ENCODE data around the gene EYA4.
"Not testable (repeated sequence)": the region's sequence is repeated elsewhere in the genome, so short reads cannot be mapped to it uniquely, and the experiment has no call there.

Gene EYA4

DNA sequence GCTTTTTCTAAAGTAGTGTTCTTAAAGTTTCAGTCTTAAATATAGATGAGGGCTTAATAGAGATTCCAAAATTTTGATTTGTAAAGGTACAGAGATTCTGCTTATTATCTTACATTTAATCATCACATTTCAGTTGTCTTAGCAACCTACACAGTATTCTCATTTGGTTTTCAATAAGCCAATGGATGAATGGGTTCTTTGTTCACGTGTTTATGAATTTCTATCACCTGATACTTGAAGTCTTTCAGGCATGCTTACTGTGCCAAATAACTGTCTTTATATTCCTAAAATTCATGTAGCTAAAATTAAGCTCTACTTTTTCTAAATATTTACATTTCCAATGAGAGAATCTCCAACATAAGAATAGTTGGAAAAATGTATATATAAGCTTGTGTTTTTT, 152.7 kb downstream of the EYA4 start:
- no peak overlapping the region for H3K9ac ChIP-seq (ENCODE audit: low read depth, low read length)
- no peaks in the 10 kb centered on the region for H3K9me3 ChIP-seq (ENCODE audit: control insufficient read depth, insufficient read depth, low read length)
- H3K4me3 ChIP-seq (ENCODE audit: low read depth, low read length) = no peak overlapping the region
- H3K27me3 ChIP-seq (ENCODE audit: control insufficient read depth, insufficient read depth, low read length) = no peaks in the 10 kb centered on the region
- no peaks in the 10 kb centered on the region for H3K36me3 ChIP-seq (ENCODE audit: control insufficient read depth, insufficient read depth, low read length)
- peaks cover 4% of the 10 kb centered on the region for H3K4me1 ChIP-seq (ENCODE audit: control insufficient read depth, insufficient read depth, low read length)

GRCh38 chr6:133394630-133395029, 153.5 kb downstream of the EYA4 start:
- Histone ChIP-seq H3K9ac (ENCODE audit: low read depth, low read length) (no peak overlapping the region), H3K9me3 (ENCODE audit: control insufficient read depth, insufficient read depth, low read length) (no peaks in the 10 kb centered on the region), H3K4me3 (ENCODE audit: low read depth, low read length) (no peak overlapping the region), H3K4me1 (ENCODE audit: control insufficient read depth, insufficient read depth, low read length) (peaks cover 4% of the 10 kb centered on the region), H3K36me3 (ENCODE audit: control insufficient read depth, insufficient read depth, low read length) (no peaks in the 10 kb centered on the region), H3K27me3 (ENCODE audit: control insufficient read depth, insufficient read depth, low read length) (no peaks in the 10 kb centered on the region)

- Histone ChIP-seq H3K9me3 (ENCODE audit: control insufficient read depth, insufficient read depth, low read length) (no peaks in the 10 kb centered on the region), H3K36me3 (ENCODE audit: control insufficient read depth, insufficient read depth, low read length) (no peaks in the 10 kb centered on the region), H3K27me3 (ENCODE audit: control insufficient read depth, insufficient read depth, low read length) (no peaks in the 10 kb centered on the region), H3K4me1 (ENCODE audit: control insufficient read depth, insufficient read depth, low read length) (peaks cover 4% of the 10 kb centered on the region), H3K4me3 (ENCODE audit: low read depth, low read length) (no peak overlapping the region), H3K9ac (ENCODE audit: low read depth, low read length) (no peak overlapping the region)
Observed at GRCh38 chr6:133396233-133396983, 155.3 kb downstream of the EYA4 start.

- H3K9me3 ChIP-seq (ENCODE audit: control insufficient read depth, insufficient read depth, low read length) = no peaks in the 10 kb centered on the region
- H3K4me3 ChIP-seq (ENCODE audit: low read depth, low read length) = no peak overlapping the region
- no peaks in the 10 kb centered on the region for H3K4me1 ChIP-seq (ENCODE audit: control insufficient read depth, insufficient read depth, low read length)
- no peaks in the 10 kb centered on the region for H3K27me3 ChIP-seq (ENCODE audit: control insufficient read depth, insufficient read depth, low read length)
- H3K36me3 ChIP-seq (ENCODE audit: control insufficient read depth, insufficient read depth, low read length) = no peaks in the 10 kb centered on the region
- H3K9ac ChIP-seq (ENCODE audit: low read depth, low read length) = no peak overlapping the region
Observed at GRCh38 chr6:133396984-133397348, 155.8 kb downstream of the EYA4 start.

DNA sequence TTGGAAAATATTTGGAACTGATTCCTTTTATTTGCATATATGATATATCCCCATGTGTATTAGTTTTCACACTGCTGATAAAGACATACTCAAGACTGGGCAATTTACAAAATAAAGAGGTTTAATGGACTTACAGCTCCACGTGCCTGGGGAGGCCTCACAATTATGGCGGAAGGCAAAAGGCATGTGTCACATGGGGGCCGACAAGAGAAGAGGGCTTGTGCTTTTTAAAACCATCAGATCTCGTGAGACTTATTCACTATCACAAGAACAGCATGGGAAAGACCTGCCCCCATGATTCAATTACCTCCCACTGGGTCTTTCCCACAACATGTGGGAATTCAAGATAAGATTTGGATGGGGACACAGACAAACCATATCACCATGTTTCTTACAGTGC, 156.4 kb downstream of the EYA4 start:
- not testable (repeated sequence) for H3K36me3 ChIP-seq (ENCODE audit: control insufficient read depth, insufficient read depth, low read length); H3K27me3 ChIP-seq (ENCODE audit: control insufficient read depth, insufficient read depth, low read length); H3K9me3 ChIP-seq (ENCODE audit: control insufficient read depth, insufficient read depth, low read length); H3K4me1 ChIP-seq (ENCODE audit: control insufficient read depth, insufficient read depth, low read length); H3K9ac ChIP-seq (ENCODE audit: low read depth, low read length); H3K4me3 ChIP-seq (ENCODE audit: low read depth, low read length)

GRCh38 chr6:133399426-133399825, 158.3 kb downstream of the EYA4 start:
- no peaks in the 10 kb centered on the region for H3K4me1 ChIP-seq (ENCODE audit: control insufficient read depth, insufficient read depth, low read length)
- no peak overlapping the region for H3K4me3 ChIP-seq (ENCODE audit: low read depth, low read length)
- H3K27me3 ChIP-seq (ENCODE audit: control insufficient read depth, insufficient read depth, low read length) = no peaks in the 10 kb centered on the region
- no peak overlapping the region for H3K9ac ChIP-seq (ENCODE audit: low read depth, low read length)
- H3K9me3 ChIP-seq (ENCODE audit: control insufficient read depth, insufficient read depth, low read length) = no peaks in the 10 kb centered on the region
- no peaks in the 10 kb centered on the region for H3K36me3 ChIP-seq (ENCODE audit: control insufficient read depth, insufficient read depth, low read length)

GRCh38 chr6:133404151-133404550, 163.0 kb downstream of the EYA4 start:
- Histone ChIP-seq H3K9ac (ENCODE audit: low read depth, low read length) (no peak overlapping the region), H3K9me3 (ENCODE audit: control insufficient read depth, insufficient read depth, low read length) (no peaks in the 10 kb centered on the region), H3K4me1 (ENCODE audit: control insufficient read depth, insufficient read depth, low read length) (peaks cover 6% of the 10 kb centered on the region), H3K36me3 (ENCODE audit: control insufficient read depth, insufficient read depth, low read length) (no peaks in the 10 kb centered on the region), H3K4me3 (ENCODE audit: low read depth, low read length) (no peak overlapping the region), H3K27me3 (ENCODE audit: control insufficient read depth, insufficient read depth, low read length) (no peaks in the 10 kb centered on the region)

GRCh38 chr6:133404728-133405127, 163.6 kb downstream of the EYA4 start:
- Histone ChIP-seq H3K4me1 (ENCODE audit: control insufficient read depth, insufficient read depth, low read length) (peaks cover 6% of the 10 kb centered on the region), H3K4me3 (ENCODE audit: low read depth, low read length) (no peak overlapping the region), H3K27me3 (ENCODE audit: control insufficient read depth, insufficient read depth, low read length) (no peaks in the 10 kb centered on the region), H3K36me3 (ENCODE audit: control insufficient read depth, insufficient read depth, low read length) (no peaks in the 10 kb centered on the region), H3K9ac (ENCODE audit: low read depth, low read length) (no peak overlapping the region), H3K9me3 (ENCODE audit: control insufficient read depth, insufficient read depth, low read length) (no peaks in the 10 kb centered on the region)

DNA sequence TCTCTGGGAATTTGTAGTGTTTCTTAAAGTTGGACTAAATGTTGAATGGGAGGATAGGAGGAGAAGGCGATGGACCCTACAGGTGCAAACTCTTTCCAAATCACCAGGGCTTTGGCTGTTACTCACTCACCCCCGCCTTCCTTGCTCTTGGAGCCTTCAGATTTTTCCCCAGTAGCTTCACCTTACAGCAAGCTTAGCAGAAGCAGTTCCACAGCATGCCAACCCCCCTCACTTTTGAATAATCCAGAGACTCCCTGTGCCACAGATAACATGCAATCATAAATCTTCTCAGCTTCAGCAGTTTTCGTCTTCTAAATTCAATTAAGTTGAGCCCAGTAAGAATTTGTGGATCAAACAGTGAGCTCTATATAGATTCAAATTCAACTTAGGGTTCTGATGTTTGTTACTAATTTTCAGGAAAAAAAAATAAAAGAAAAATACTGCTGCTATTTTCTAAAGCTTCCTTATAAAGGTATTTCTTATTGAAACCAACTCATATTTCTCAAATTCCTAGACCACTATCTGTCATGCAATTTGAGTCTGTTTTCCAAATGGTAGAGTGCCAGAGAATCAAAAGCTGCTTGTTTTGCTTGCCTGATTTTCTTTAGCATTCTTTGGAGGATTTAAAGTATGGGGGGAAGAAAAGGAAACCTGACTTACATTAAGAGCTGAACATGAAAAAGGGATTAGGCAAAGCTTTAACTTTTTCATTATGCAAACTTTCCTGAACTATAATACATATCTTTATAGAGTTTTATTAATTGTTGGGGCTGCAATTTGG, 166.4 kb downstream of the EYA4 start:
- no peaks in the 10 kb centered on the region for H3K36me3 ChIP-seq (ENCODE audit: control insufficient read depth, insufficient read depth, low read length)
- H3K4me1 ChIP-seq (ENCODE audit: control insufficient read depth, insufficient read depth, low read length) = peaks cover 10% of the 10 kb centered on the region
- no peak overlapping the region for H3K4me3 ChIP-seq (ENCODE audit: low read depth, low read length)
- H3K27me3 ChIP-seq (ENCODE audit: control insufficient read depth, insufficient read depth, low read length) = no peaks in the 10 kb centered on the region
- H3K9ac ChIP-seq (ENCODE audit: low read depth, low read length) = no peak overlapping the region
- no peaks in the 10 kb centered on the region for H3K9me3 ChIP-seq (ENCODE audit: control insufficient read depth, insufficient read depth, low read length)

GRCh38 chr6:133408132-133408531, 167.0 kb downstream of the EYA4 start:
- no peaks in the 10 kb centered on the region for H3K9me3 ChIP-seq (ENCODE audit: control insufficient read depth, insufficient read depth, low read length)
- H3K9ac ChIP-seq (ENCODE audit: low read depth, low read length) = no peak overlapping the region
- peaks cover 10% of the 10 kb centered on the region for H3K4me1 ChIP-seq (ENCODE audit: control insufficient read depth, insufficient read depth, low read length)
- H3K27me3 ChIP-seq (ENCODE audit: control insufficient read depth, insufficient read depth, low read length) = no peaks in the 10 kb centered on the region
- H3K36me3 ChIP-seq (ENCODE audit: control insufficient read depth, insufficient read depth, low read length) = no peaks in the 10 kb centered on the region
- no peak overlapping the region for H3K4me3 ChIP-seq (ENCODE audit: low read depth, low read length)

- peaks cover 10% of the 10 kb centered on the region for H3K4me1 ChIP-seq (ENCODE audit: control insufficient read depth, insufficient read depth, low read length)
- no peaks in the 10 kb centered on the region for H3K36me3 ChIP-seq (ENCODE audit: control insufficient read depth, insufficient read depth, low read length)
- H3K27me3 ChIP-seq (ENCODE audit: control insufficient read depth, insufficient read depth, low read length) = no peaks in the 10 kb centered on the region
- no peak overlapping the region for H3K4me3 ChIP-seq (ENCODE audit: low read depth, low read length)
- H3K9me3 ChIP-seq (ENCODE audit: control insufficient read depth, insufficient read depth, low read length) = no peaks in the 10 kb centered on the region
- H3K9ac ChIP-seq (ENCODE audit: low read depth, low read length) = no peak overlapping the region
Observed at GRCh38 chr6:133408543-133408942, 167.4 kb downstream of the EYA4 start.
